Measurements from ENCODE around the gene ECI2. TPM values are rescaled to one million over a fixed set of nuclear protein-coding genes. Genes with fewer than 3 reads are reported as not detected.

ECI2 gene
- total and polyA plus RNA-seq, 5 donors from 2014 or later = 18.8 to 102 (median 85.7) TPM

GRCh38 chr6:4136354-4136831, 1.0 kb upstream of the ECI2 start:
- no peak for DNase-seq
- peaks cover 25% of the 10 kb centered on the region for H3K4me1 ChIP-seq (ENCODE audit: control insufficient read depth, insufficient read depth, low read length, poor library complexity, severe bottlenecking)
- H3K27me3 Mint-ChIP-seq = no peaks in the 10 kb centered on the region

GRCh38 chr6:4135665-4136353, 434 bp upstream of the ECI2 start:
- peaks cover 14% of the 10 kb centered on the region for H3K36me3 ChIP-seq (ENCODE audit: control insufficient read depth, insufficient read depth, low read length)
- peaks cover 25% of the 10 kb centered on the region for H3K4me1 ChIP-seq (ENCODE audit: control insufficient read depth, insufficient read depth, low read length, poor library complexity, severe bottlenecking)
- H3K36me3 Mint-ChIP-seq = peaks cover 22% of the 10 kb centered on the region
- peak overlapping the region in 2 of 3 donors; percentile 87 to 94 for H3K27ac Mint-ChIP-seq
- H3K4me1 Mint-ChIP-seq = peaks cover 22 to 54% (median 39%) of the 10 kb centered on the region in 4 donors
- DNase-seq (peak; percentile 84 to 98 (median 95)), ATAC-seq (ENCODE audit: low read depth in 2 of 2) (peak; percentile 89 to 91)
- peak overlapping the region; percentile 86 to 91 (median 90) for H3K4me3 Mint-ChIP-seq
- H3K27me3 Mint-ChIP-seq = no peaks in the 10 kb centered on the region
- peak overlapping the region; percentile 85 for H3K27ac ChIP-seq (ENCODE audit: insufficient read depth, low read length, poor library complexity, severe bottlenecking)
- H3K27me3 ChIP-seq (ENCODE audit: control insufficient read depth, insufficient read depth, low read length) = no peaks in the 10 kb centered on the region
- peak overlapping the region; percentile 91 for H3K4me3 ChIP-seq (ENCODE audit: low read depth, low read length)
- H3K9me3 ChIP-seq (ENCODE audit: control insufficient read depth in 2 of 2, low read length in 2 of 2) = no peaks in the 10 kb centered on the region
- H3K9me3 Mint-ChIP-seq = peaks cover 0 to 2% (median 0%) of the 10 kb centered on the region in 7 donors

More at GRCh38 chr6:4136354-4136831, 1.0 kb upstream of the ECI2 start:
- Histone ChIP-seq H3K4me3 (ENCODE audit: low read depth, low read length) (peak overlapping the region; percentile 91), H3K9me3 (ENCODE audit: control insufficient read depth in 2 of 2, low read length in 2 of 2) (no peaks in the 10 kb centered on the region), H3K27ac (ENCODE audit: insufficient read depth, low read length, poor library complexity, severe bottlenecking) (peak overlapping the region; percentile 77), H3K36me3 (ENCODE audit: control insufficient read depth, insufficient read depth, low read length) (peaks cover 10% of the 10 kb centered on the region), H3K27me3 (ENCODE audit: control insufficient read depth, insufficient read depth, low read length) (no peaks in the 10 kb centered on the region)
- Mint-ChIP-seq H3K4me3 (peak overlapping the region; percentile 86 to 91 (median 90)), H3K36me3 (peaks cover 23% of the 10 kb centered on the region), H3K9me3 (peaks cover 0 to 2% (median 0%) of the 10 kb centered on the region in 7 donors), H3K27ac (peak overlapping the region; percentile 71 to 87 (median 76)), H3K4me1 (peaks cover 22 to 54% (median 39%) of the 10 kb centered on the region in 4 donors)
- no peak for ATAC-seq (ENCODE audit: low read depth in 2 of 2)

- H3K4me1 Mint-ChIP-seq = peaks cover 29 to 67% (median 48%) of the 10 kb centered on the region in 4 donors
- H3K4me3 Mint-ChIP-seq = peak overlapping the region; percentile 91 to 98 (median 92)
- H3K36me3 Mint-ChIP-seq = peaks cover 35% of the 10 kb centered on the region
- DNase-seq (peak in 2 of 3 donors; percentile 13 to 55), ATAC-seq (ENCODE audit: low read depth in 2 of 2) (no peak)
- Histone ChIP-seq H3K4me3 (ENCODE audit: low read depth, low read length) (peak overlapping the region; percentile 84), H3K36me3 (ENCODE audit: control insufficient read depth, insufficient read depth, low read length) (peaks cover 30% of the 10 kb centered on the region), H3K9me3 (ENCODE audit: control insufficient read depth in 2 of 2, low read length in 2 of 2) (no peaks in the 10 kb centered on the region), H3K27me3 (ENCODE audit: control insufficient read depth, insufficient read depth, low read length) (no peaks in the 10 kb centered on the region), H3K27ac (ENCODE audit: insufficient read depth, low read length, poor library complexity, severe bottlenecking) (peak overlapping the region; percentile 85), H3K4me1 (ENCODE audit: control insufficient read depth, insufficient read depth, low read length, poor library complexity, severe bottlenecking) (peaks cover 25% of the 10 kb centered on the region)
- H3K9me3 Mint-ChIP-seq = peaks cover 0 to 2% (median 0%) of the 10 kb centered on the region in 7 donors
- H3K27me3 Mint-ChIP-seq = no peaks in the 10 kb centered on the region
- H3K27ac Mint-ChIP-seq = peak overlapping the region; percentile 86 to 95 (median 94)
These were observed 1.2 kb downstream of the ECI2 start for GRCh38 chr6:4133941-4134838.

GRCh38 chr6:4130357-4130987, 4.9 kb downstream of the ECI2 start:
- H3K27me3 ChIP-seq (ENCODE audit: control insufficient read depth, insufficient read depth, low read length) = no peaks in the 10 kb centered on the region
- H3K36me3 ChIP-seq (ENCODE audit: control insufficient read depth, insufficient read depth, low read length) = peaks cover 63% of the 10 kb centered on the region
- no peaks in the 10 kb centered on the region for H3K9me3 ChIP-seq (ENCODE audit: control insufficient read depth in 2 of 2, low read length in 2 of 2)
- H3K9me3 Mint-ChIP-seq = peaks cover 0 to 2% (median 0%) of the 10 kb centered on the region in 7 donors
- ATAC-seq (ENCODE audit: low read depth in 2 of 2) = no peak
- peaks cover 14% of the 10 kb centered on the region for H3K4me1 ChIP-seq (ENCODE audit: control insufficient read depth, insufficient read depth, low read length, poor library complexity, severe bottlenecking)
- H3K4me3 ChIP-seq (ENCODE audit: low read depth, low read length) = no peak overlapping the region
- peaks cover 26 to 44% (median 32%) of the 10 kb centered on the region in 4 donors for H3K4me1 Mint-ChIP-seq
- H3K27ac Mint-ChIP-seq = no peak overlapping the region
- H3K27me3 Mint-ChIP-seq = no peaks in the 10 kb centered on the region
- no peak for DNase-seq
- no peak overlapping the region for H3K27ac ChIP-seq (ENCODE audit: insufficient read depth, low read length, poor library complexity, severe bottlenecking)
- peaks cover 59% of the 10 kb centered on the region for H3K36me3 Mint-ChIP-seq
- H3K4me3 Mint-ChIP-seq = peak overlapping the region in 1 of 4 donors; percentile 21

GRCh38 chr6:4129446-4129845, 5.9 kb downstream of the ECI2 start:
- Mint-ChIP-seq H3K27ac (no peak overlapping the region), H3K36me3 (peaks cover 66% of the 10 kb centered on the region)
- H3K9me3 ChIP-seq (ENCODE audit: control insufficient read depth in 2 of 2, low read length in 2 of 2) = no peaks in the 10 kb centered on the region

GRCh38 chr6:4128748-4129147, 6.6 kb downstream of the ECI2 start:
- no peak for ATAC-seq (ENCODE audit: low read depth in 2 of 2)
- peaks cover 3% of the 10 kb centered on the region for H3K4me1 ChIP-seq (ENCODE audit: control insufficient read depth, insufficient read depth, low read length, poor library complexity, severe bottlenecking)
- H3K9me3 ChIP-seq (ENCODE audit: control insufficient read depth in 2 of 2, low read length in 2 of 2) = no peaks in the 10 kb centered on the region
- Mint-ChIP-seq H3K9me3 (peaks cover 0 to 2% (median 0%) of the 10 kb centered on the region in 7 donors), H3K27me3 (no peaks in the 10 kb centered on the region), H3K27ac (no peak overlapping the region), H3K4me1 (peaks cover 21 to 33% (median 24%) of the 10 kb centered on the region in 4 donors), H3K36me3 (peaks cover 66% of the 10 kb centered on the region), H3K4me3 (no peak overlapping the region)
- H3K27ac ChIP-seq (ENCODE audit: insufficient read depth, low read length, poor library complexity, severe bottlenecking) = no peak overlapping the region
- DNase-seq = no peak
- H3K27me3 ChIP-seq (ENCODE audit: control insufficient read depth, insufficient read depth, low read length) = no peaks in the 10 kb centered on the region
- peaks cover 79% of the 10 kb centered on the region for H3K36me3 ChIP-seq (ENCODE audit: control insufficient read depth, insufficient read depth, low read length)
- no peak overlapping the region for H3K4me3 ChIP-seq (ENCODE audit: low read depth, low read length)

More at GRCh38 chr6:4129446-4129845, 5.9 kb downstream of the ECI2 start:
- peaks cover 26 to 40% (median 31%) of the 10 kb centered on the region in 4 donors for H3K4me1 Mint-ChIP-seq
- no peak for ATAC-seq (ENCODE audit: low read depth in 2 of 2)
- Histone ChIP-seq H3K27me3 (ENCODE audit: control insufficient read depth, insufficient read depth, low read length) (no peaks in the 10 kb centered on the region), H3K36me3 (ENCODE audit: control insufficient read depth, insufficient read depth, low read length) (peaks cover 72% of the 10 kb centered on the region), H3K4me1 (ENCODE audit: control insufficient read depth, insufficient read depth, low read length, poor library complexity, severe bottlenecking) (peaks cover 10% of the 10 kb centered on the region), H3K4me3 (ENCODE audit: low read depth, low read length) (no peak overlapping the region), H3K27ac (ENCODE audit: insufficient read depth, low read length, poor library complexity, severe bottlenecking) (no peak overlapping the region)
- no peaks in the 10 kb centered on the region for H3K27me3 Mint-ChIP-seq
- H3K4me3 Mint-ChIP-seq = no peak overlapping the region
- peaks cover 0 to 2% (median 0%) of the 10 kb centered on the region in 7 donors for H3K9me3 Mint-ChIP-seq
- DNase-seq = no peak

- ATAC-seq (ENCODE audit: low read depth in 2 of 2) = no peak
- Mint-ChIP-seq H3K9me3 (peaks cover 0 to 2% (median 0%) of the 10 kb centered on the region in 7 donors), H3K27me3 (no peaks in the 10 kb centered on the region), H3K27ac (peak overlapping the region in 1 of 3 donors; percentile 42), H3K36me3 (peaks cover 60% of the 10 kb centered on the region), H3K4me1 (peaks cover 16 to 27% (median 19%) of the 10 kb centered on the region in 4 donors), H3K4me3 (no peak overlapping the region)
- Histone ChIP-seq H3K36me3 (ENCODE audit: control insufficient read depth, insufficient read depth, low read length) (peaks cover 82% of the 10 kb centered on the region), H3K4me3 (ENCODE audit: low read depth, low read length) (no peak overlapping the region), H3K4me1 (ENCODE audit: control insufficient read depth, insufficient read depth, low read length, poor library complexity, severe bottlenecking) (no peaks in the 10 kb centered on the region), H3K27me3 (ENCODE audit: control insufficient read depth, insufficient read depth, low read length) (no peaks in the 10 kb centered on the region), H3K9me3 (ENCODE audit: control insufficient read depth in 2 of 2, low read length in 2 of 2) (no peaks in the 10 kb centered on the region), H3K27ac (ENCODE audit: insufficient read depth, low read length, poor library complexity, severe bottlenecking) (no peak overlapping the region)
- no peak for DNase-seq
These were observed 7.3 kb downstream of the ECI2 start for GRCh38 chr6:4128072-4128471.
